Transverse colon (tissue), 4 donors: ENCODE data around the gene TGFBI.

Experiments used
- EP300 ChIP-seq: sonication (generic); formaldehyde crosslinking; IDR thresholded peaks from one replicate; pipeline ENCODE4 v1.6.1; 2017; ENCODE audit warnings: antibody characterized with exemption, low read depth
- POLR2AphosphoS5 ChIP-seq, 3 donors: sonication (generic); formaldehyde crosslinking; IDR thresholded peaks; one replicate each; pipeline ENCODE4 v1.6.1; 2016; ENCODE audit warnings: antibody characterized with exemption in 3 of 3
- TF ChIP-seq, protein P1 (sequence below), 5 experiments: fragments of 200-600 bp in 3 of 5; fragments of 450-650 bp in 2 of 5; sonication (generic) in 3 of 5; IDR thresholded peaks; 1 replicate in 2 of 5; 2 replicates in 3 of 5; pipeline ENCODE4 v1.5.1; 2016 to 2017; ENCODE audit warnings: antibody characterized with exemption in 5 of 5, inconsistent platforms in 3 of 5, mild to moderate bottlenecking in 2 of 5, moderate library complexity in 1 of 5

DNA sequence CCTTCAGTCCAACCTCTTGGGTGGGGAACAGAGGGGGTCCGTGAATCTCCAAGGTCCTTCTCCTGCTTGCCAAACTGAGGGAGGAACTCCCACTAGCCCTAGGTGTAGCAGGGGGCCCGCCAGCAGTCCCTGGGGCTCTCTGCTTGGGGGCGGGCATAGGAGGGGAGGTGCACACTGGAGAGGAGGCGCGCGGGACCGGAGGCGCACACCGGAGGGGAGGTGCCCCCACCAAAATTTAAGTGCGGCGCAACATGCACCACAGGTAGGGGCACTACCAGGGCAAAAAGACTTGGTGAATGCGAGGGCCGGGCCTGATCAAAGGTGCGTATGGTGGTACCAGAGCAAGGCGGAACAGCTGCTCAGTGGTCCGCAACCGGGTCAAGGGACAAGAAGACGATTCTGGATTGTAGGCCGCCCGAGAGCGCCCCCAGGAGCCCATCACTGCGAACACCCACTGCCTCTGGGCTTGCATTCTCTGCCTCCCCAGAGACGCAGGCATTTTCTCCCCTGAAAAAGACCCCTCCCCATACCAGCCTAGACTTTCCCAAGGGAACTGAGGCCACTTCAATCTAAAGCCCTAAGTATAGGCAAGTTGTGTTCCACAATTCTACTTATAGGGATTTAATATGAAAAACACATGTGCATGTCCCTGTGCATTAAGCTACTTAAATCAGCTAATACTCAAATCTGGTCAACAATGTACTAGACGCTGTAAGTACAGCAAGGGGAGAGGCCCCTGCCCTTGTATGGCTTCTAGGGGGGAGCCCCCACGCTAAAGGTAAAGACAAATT lies 50.6 kb downstream of the TGFBI start:
- TF ChIP-seq EP300 (no peak), POLR2AphosphoS5 (IDR thresholded peaks at IDR 0.05) (no peak)
- TF ChIP-seq, protein P1, sequence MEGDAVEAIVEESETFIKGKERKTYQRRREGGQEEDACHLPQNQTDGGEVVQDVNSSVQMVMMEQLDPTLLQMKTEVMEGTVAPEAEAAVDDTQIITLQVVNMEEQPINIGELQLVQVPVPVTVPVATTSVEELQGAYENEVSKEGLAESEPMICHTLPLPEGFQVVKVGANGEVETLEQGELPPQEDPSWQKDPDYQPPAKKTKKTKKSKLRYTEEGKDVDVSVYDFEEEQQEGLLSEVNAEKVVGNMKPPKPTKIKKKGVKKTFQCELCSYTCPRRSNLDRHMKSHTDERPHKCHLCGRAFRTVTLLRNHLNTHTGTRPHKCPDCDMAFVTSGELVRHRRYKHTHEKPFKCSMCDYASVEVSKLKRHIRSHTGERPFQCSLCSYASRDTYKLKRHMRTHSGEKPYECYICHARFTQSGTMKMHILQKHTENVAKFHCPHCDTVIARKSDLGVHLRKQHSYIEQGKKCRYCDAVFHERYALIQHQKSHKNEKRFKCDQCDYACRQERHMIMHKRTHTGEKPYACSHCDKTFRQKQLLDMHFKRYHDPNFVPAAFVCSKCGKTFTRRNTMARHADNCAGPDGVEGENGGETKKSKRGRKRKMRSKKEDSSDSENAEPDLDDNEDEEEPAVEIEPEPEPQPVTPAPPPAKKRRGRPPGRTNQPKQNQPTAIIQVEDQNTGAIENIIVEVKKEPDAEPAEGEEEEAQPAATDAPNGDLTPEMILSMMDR (IDR thresholded peaks at IDR 0.05): no peak
